H9 (cell line): Measurements from ENCODE around the gene GRIA4. TPM values are rescaled to one million over a fixed set of nuclear protein-coding genes. Genes with fewer than 3 reads are reported as not detected.

Experiments used
- DNase-seq: peaks from one replicate; pipeline ENCODE4 v3.0.0-alpha.2; 2017
- H2AFZ ChIP-seq: one replicate; pipeline ENCODE4 v1.6.1; 2013; ENCODE audit warnings: mild to moderate bottlenecking, low read length, control low read depth, moderate library complexity
- H2AK5ac ChIP-seq: 2 replicates; pipeline ENCODE4 v1.6.1; 2013; ENCODE audit warnings: low read length, control low read depth, mixed read lengths; ENCODE audit not compliant: insufficient read length
- H2BK120ac ChIP-seq: one replicate; pipeline ENCODE4 v1.6.1; 2013; ENCODE audit warnings: low read depth, mild to moderate bottlenecking, low read length, control low read depth, inconsistent platforms; ENCODE audit not compliant: poor library complexity, severe bottlenecking
- H2BK12ac ChIP-seq: 2 replicates; pipeline ENCODE4 v1.6.1; 2013; ENCODE audit warnings: low read length, control low read depth, mixed read lengths, low read depth; ENCODE audit not compliant: insufficient read length
- H2BK15ac ChIP-seq: 2 replicates; pipeline ENCODE4 v1.6.1; 2013; ENCODE audit warnings: low read depth, low read length, control low read depth
- H2BK20ac ChIP-seq: one replicate; pipeline ENCODE4 v1.6.1; 2013; ENCODE audit warnings: low read depth, mild to moderate bottlenecking, low read length, control low read depth, inconsistent platforms; ENCODE audit not compliant: poor library complexity, severe bottlenecking
- H2BK5ac ChIP-seq: 2 replicates; pipeline ENCODE4 v1.6.1; 2013; ENCODE audit warnings: low read length, control low read depth, mixed read lengths; ENCODE audit not compliant: insufficient read length
- H3K14ac ChIP-seq: 2 replicates; pipeline ENCODE4 v1.6.1; 2013; ENCODE audit warnings: low read length, control low read depth; ENCODE audit not compliant: insufficient read depth
- H3K18ac ChIP-seq: 2 replicates; pipeline ENCODE4 v1.6.1; 2013; ENCODE audit warnings: low read depth, mild to moderate bottlenecking, mixed read lengths, low read length, control low read depth; ENCODE audit not compliant: insufficient read length
- H3K23ac ChIP-seq: 2 replicates; pipeline ENCODE4 v1.6.1; 2013; ENCODE audit warnings: low read length, control low read depth, mixed read lengths, low read depth; ENCODE audit not compliant: insufficient read length
- H3K23me2 ChIP-seq: 2 replicates; pipeline ENCODE4 v1.6.1; 2013; ENCODE audit warnings: low read depth, mild to moderate bottlenecking, mixed read lengths, low read length, control low read depth; ENCODE audit not compliant: insufficient read length, poor library complexity, severe bottlenecking
- H3K27ac ChIP-seq: 2 replicates; pipeline ENCODE4 v1.5.1; 2013; ENCODE audit warnings: low read length, control low read depth, mixed read lengths, low read depth; ENCODE audit not compliant: insufficient read length
- H3K27me3 ChIP-seq: 2 replicates; pipeline ENCODE4 v1.6.1; 2013; ENCODE audit warnings: low read length, control low read depth, inconsistent platforms; ENCODE audit not compliant: insufficient read depth
- H3K4ac ChIP-seq: 2 replicates; pipeline ENCODE4 v1.6.1; 2013; ENCODE audit warnings: low read depth, mild to moderate bottlenecking, control low read depth, inconsistent platforms, low read length, moderate library complexity
- H3K4me1 ChIP-seq: 2 replicates; pipeline ENCODE4 v1.6.1; 2013; ENCODE audit warnings: low read length, control low read depth, inconsistent platforms; ENCODE audit not compliant: insufficient read depth
- H3K4me2 ChIP-seq: 2 replicates; pipeline ENCODE4 v1.6.1; 2013; ENCODE audit warnings: low read length, control low read depth, mixed read lengths; ENCODE audit not compliant: insufficient read length, insufficient read depth
- H3K56ac ChIP-seq: 2 replicates; pipeline ENCODE4 v1.6.1; 2013; ENCODE audit warnings: low read depth, mild to moderate bottlenecking, mixed read lengths, low read length, control low read depth; ENCODE audit not compliant: insufficient read length
- H3K79me1 ChIP-seq: 2 replicates; pipeline ENCODE4 v1.6.1; 2013; ENCODE audit warnings: low read depth, mild to moderate bottlenecking, moderate library complexity, low read length, control low read depth, inconsistent platforms; ENCODE audit not compliant: insufficient read depth, poor library complexity, severe bottlenecking
- H3K79me2 ChIP-seq: 2 replicates; pipeline ENCODE4 v1.6.1; 2013; ENCODE audit warnings: low read length, control low read depth, inconsistent platforms; ENCODE audit not compliant: insufficient read depth
- H3K9ac ChIP-seq: 2 replicates; pipeline ENCODE4 v1.6.1; 2013; ENCODE audit warnings: low read length, control low read depth, mixed read lengths; ENCODE audit not compliant: insufficient read length; ENCODE audit errors: extremely low read depth
- H3K9me3 ChIP-seq: one replicate; pipeline ENCODE4 v1.6.1; 2013; ENCODE audit warnings: low read depth, low read length, inconsistent platforms; ENCODE audit not compliant: control insufficient read depth
- H3T11ph ChIP-seq: one replicate; pipeline ENCODE4 v1.6.1; 2013; ENCODE audit warnings: mild to moderate bottlenecking, low read length, control low read depth, inconsistent platforms
- H4K20me1 ChIP-seq: one replicate; pipeline ENCODE4 v1.6.1; 2013; ENCODE audit not compliant: control insufficient read depth, insufficient read length, insufficient read depth
- H4K5ac ChIP-seq: 2 replicates; pipeline ENCODE4 v1.6.1; 2013; ENCODE audit warnings: low read depth, mild to moderate bottlenecking, mixed read lengths, low read length, control low read depth; ENCODE audit not compliant: insufficient read length
- H4K8ac ChIP-seq: replicated peaks from 2 replicates; pipeline ENCODE4 v1.6.1; 2013; ENCODE audit warnings: low read length, control low read depth, mixed read lengths, low read depth; ENCODE audit not compliant: insufficient read length
- H4K91ac ChIP-seq: 2 replicates; pipeline ENCODE4 v1.6.1; 2013; ENCODE audit warnings: low read depth, mild to moderate bottlenecking, moderate library complexity, mixed read lengths, low read length, control low read depth; ENCODE audit not compliant: insufficient read length
- H3K27ac Mint-ChIP-seq, 3 experiments: 2 replicates in 2 of 3; 3 replicates in 1 of 3; pipeline ENCODE4 v1.8.0; 2020 to 2021; ENCODE audit warnings: mixed read lengths in 3 of 3, mild to moderate bottlenecking in 1 of 3, moderate library complexity in 1 of 3
- H3K27me3 Mint-ChIP-seq: 2 replicates; pipeline ENCODE4 v1.8.0; 2021; ENCODE audit warnings: low read depth, mild to moderate bottlenecking, moderate library complexity, mixed read lengths
- H3K36me3 Mint-ChIP-seq, 3 experiments: 2 replicates in 2 of 3; 3 replicates in 1 of 3; pipeline ENCODE4 v1.8.0; 2020 to 2021; ENCODE audit warnings: low read depth in 3 of 3, mixed read lengths in 3 of 3; ENCODE audit not compliant: insufficient read depth in 1 of 3
- H3K4me1 Mint-ChIP-seq, 2 experiments: 2 replicates each; pipeline ENCODE4 v1.8.0; 2020; ENCODE audit warnings: mixed read lengths in 2 of 2
- H3K4me3 Mint-ChIP-seq, 2 experiments: 2 replicates in 1 of 2; 3 replicates in 1 of 2; pipeline ENCODE4 v1.8.0; 2020 to 2021; ENCODE audit warnings: mild to moderate bottlenecking in 2 of 2, mixed read lengths in 2 of 2, moderate library complexity in 1 of 2
- H3K9me3 Mint-ChIP-seq, 2 experiments: 2 replicates in 1 of 2; 3 replicates in 1 of 2; pipeline ENCODE4 v1.8.0; 2020; ENCODE audit warnings: mild to moderate bottlenecking in 2 of 2, mixed read lengths in 2 of 2, moderate library complexity in 1 of 2
- CTCF ChIP-seq: fragments of 200-600 bp; sonication (generic); conservative IDR thresholded peaks from 3 replicates; pipeline ENCODE4 v1.8.0; 2021; ENCODE audit warnings: antibody characterized with exemption, mild to moderate bottlenecking
- WGBS: extraction: QIAGEN DNeasy Blood & Tissue Kit; methylation state at CpG from one replicate; pipeline ENCODE4 v1.1.7; 2013; ENCODE audit warnings: missing lambda C conversion rate, low lambda C conversion rate, mixed read lengths; ENCODE audit not compliant: insufficient read length; ENCODE audit errors: extremely low coverage; 5-methylcytosine and 5-hydroxymethylcytosine counted together
- total RNA-seq: library from RNA; stranded (reverse); gene quantifications from 2 replicates; pipeline ENCODE4 v1.2.1, GENCODE V29; 2021

Gene GRIA4
- total RNA-seq, 1 experiment from 2014 or later, result 0.83 TPM

GRCh38 chr11:105723269-105723668, 113.4 kb downstream of the GRIA4 start:
- no peaks in the 10 kb centered on the region; the same call in 1 of the 2 replicates for H3K27me3 Mint-ChIP-seq
- H2BK20ac ChIP-seq, result no peak overlapping the region
- no peak overlapping the region for H4K5ac ChIP-seq
- H2AFZ ChIP-seq, result no peak overlapping the region
- WGBS, result no CpG with 5 or more reads among the region's 3 CpGs
- peaks cover 0 to 15% (median 10%) of the 10 kb centered on the region in 3 experiments; a peak in 5 of 7 replicates for H3K36me3 Mint-ChIP-seq
- peaks cover 10 to 11% of the 10 kb centered on the region in 2 experiments for H3K4me1 Mint-ChIP-seq
- no peak overlapping the region for H3K18ac ChIP-seq
- no peak for TF ChIP-seq CTCF
- H3K79me1 ChIP-seq, result no peaks in the 10 kb centered on the region
- peaks cover 5 to 14% of the 10 kb centered on the region in 2 experiments for H3K9me3 Mint-ChIP-seq
- no peak overlapping the region for H2BK15ac ChIP-seq
- H2BK12ac ChIP-seq, result no peak overlapping the region
- no peak overlapping the region for H3K14ac ChIP-seq
- DNase-seq, result no peak
- no peaks in the 10 kb centered on the region for H3K9me3 ChIP-seq
- H3K4me3 Mint-ChIP-seq, result no peak overlapping the region
- no peak overlapping the region for H3K27ac Mint-ChIP-seq
- no peak overlapping the region for H3T11ph ChIP-seq
- no peak overlapping the region for H4K8ac ChIP-seq
- no peak overlapping the region for H3K23ac ChIP-seq
- no peaks in the 10 kb centered on the region; the same call in 1 of the 2 replicates for H3K4me1 ChIP-seq
- H3K27me3 ChIP-seq, result no peaks in the 10 kb centered on the region
- H4K91ac ChIP-seq, result no peak overlapping the region
- H3K4ac ChIP-seq, result no peak overlapping the region
- no peaks in the 10 kb centered on the region for H4K20me1 ChIP-seq
- no peak overlapping the region for H3K27ac ChIP-seq
- no peak overlapping the region for H2BK5ac ChIP-seq
- H2BK120ac ChIP-seq, result no peak overlapping the region
- no peak overlapping the region for H2AK5ac ChIP-seq
- no peaks in the 10 kb centered on the region for H3K79me2 ChIP-seq
- H3K9ac ChIP-seq, result no peak overlapping the region
- no peak overlapping the region for H3K4me2 ChIP-seq
- no peaks in the 10 kb centered on the region for H3K23me2 ChIP-seq
- H3K56ac ChIP-seq, result no peak overlapping the region
